Measurements from ENCODE around the gene ZP2. TPM values are rescaled to one million over a fixed set of nuclear protein-coding genes. Genes with fewer than 3 reads are reported as not detected.

ZP2 gene
- polyA plus RNA-seq, 1 experiment, result not detected

GRCh38 chr16:21167929-21168602 lies 43.3 kb downstream of the ZP2 start:
- ChIA-PET POLR2A (no interaction called here), CTCF (interaction anchor here (1.1 to 2.6 kb wide), 3 partner anchors 10 to 132 kb away, joined by 3 to 10 read pairs (median 4); no protein-coding TSS in a partner anchor)
- Histone ChIP-seq H3K36me3 (ENCODE audit: control insufficient read depth, insufficient read depth, low read length) (peaks cover 8% of the 10 kb centered on the region), H3K4me3 (ENCODE audit: low read depth, low read length) (no peak overlapping the region), H3K27me3 (ENCODE audit: control insufficient read depth, insufficient read depth, low read length) (no peaks in the 10 kb centered on the region)
- DNase-seq (ENCODE audit: low read depth), result no peak
- TF ChIP-seq CTCF (IDR thresholded peaks at IDR 0.05; ENCODE audit: insufficient read depth, low read depth, low read length), result no peak

- no peak for TF ChIP-seq CTCF (IDR thresholded peaks at IDR 0.05; ENCODE audit: insufficient read depth, low read depth, low read length)
- no peak overlapping the region for H3K4me3 ChIP-seq (ENCODE audit: low read depth, low read length)
- CTCF ChIA-PET, result interaction anchor here (0.7 to 1.1 kb wide), 2 partner anchors 23 to 133 kb away, joined by 3 read pairs; no protein-coding TSS in a partner anchor
- peak; percentile 82 for DNase-seq (ENCODE audit: low read depth)
- no peaks in the 10 kb centered on the region for H3K27me3 ChIP-seq (ENCODE audit: control insufficient read depth, insufficient read depth, low read length)
- POLR2A ChIA-PET, result no interaction called here
- peaks cover 8% of the 10 kb centered on the region for H3K36me3 ChIP-seq (ENCODE audit: control insufficient read depth, insufficient read depth, low read length)
Observed at GRCh38 chr16:21167360-21167759, 44.0 kb downstream of the ZP2 start.

- POLR2A ChIA-PET, result no interaction called here
- TF ChIP-seq CTCF (IDR thresholded peaks at IDR 0.05; ENCODE audit: insufficient read depth, low read depth, low read length), result no peak
- Histone ChIP-seq H3K4me3 (ENCODE audit: low read depth, low read length) (no peak overlapping the region), H3K36me3 (ENCODE audit: control insufficient read depth, insufficient read depth, low read length) (peaks cover 8% of the 10 kb centered on the region), H3K27me3 (ENCODE audit: control insufficient read depth, insufficient read depth, low read length) (no peaks in the 10 kb centered on the region)
- CTCF ChIA-PET, result interaction anchor here (0.7 to 1.3 kb wide), 3 partner anchors 10 to 134 kb away, joined by 3 to 5 read pairs (median 3); no protein-coding TSS in a partner anchor
- DNase-seq (ENCODE audit: low read depth), result no peak
Observed at GRCh38 chr16:21166561-21166961, 44.8 kb downstream of the ZP2 start.

GRCh38 chr16:21164521-21165168 lies 46.7 kb downstream of the ZP2 start:
- ChIA-PET POLR2A (no interaction called here), CTCF (interaction anchor here (1.1 kb wide), 1 partner anchor 24 kb away, joined by 3 read pairs; no protein-coding TSS in a partner anchor)
- H3K27me3 ChIP-seq (ENCODE audit: control insufficient read depth, insufficient read depth, low read length), result no peaks in the 10 kb centered on the region
- peaks cover 5% of the 10 kb centered on the region; the same call in 1 of the 2 replicates for H3K36me3 ChIP-seq (ENCODE audit: control insufficient read depth, insufficient read depth, low read length)
- no peak for TF ChIP-seq CTCF (IDR thresholded peaks at IDR 0.05; ENCODE audit: insufficient read depth, low read depth, low read length)
- H3K4me3 ChIP-seq (ENCODE audit: low read depth, low read length), result no peak overlapping the region
- DNase-seq (ENCODE audit: low read depth), result no peak

- TF ChIP-seq CTCF (IDR thresholded peaks at IDR 0.05; ENCODE audit: insufficient read depth, low read depth, low read length), result no peak
- DNase-seq (ENCODE audit: low read depth), result no peak
- H3K4me3 ChIP-seq (ENCODE audit: low read depth, low read length), result no peak overlapping the region
- H3K27me3 ChIP-seq (ENCODE audit: control insufficient read depth, insufficient read depth, low read length), result no peaks in the 10 kb centered on the region
- ChIA-PET POLR2A (no interaction called here), CTCF (interaction anchor here (1.2 kb wide), 1 partner anchor 137 kb away, joined by 7 read pairs; no protein-coding TSS in a partner anchor)
- peaks cover 5% of the 10 kb centered on the region; the same call in 1 of the 2 replicates for H3K36me3 ChIP-seq (ENCODE audit: control insufficient read depth, insufficient read depth, low read length)
Observed at GRCh38 chr16:21163576-21163975, 47.8 kb downstream of the ZP2 start.
